A673 (cell line): ENCODE data around the gene OAS1. TPM values are rescaled to one million over a fixed set of nuclear protein-coding genes. Genes with fewer than 3 reads are reported as not detected.

Source experiments
- BruUV-seq: library from RNA; stranded (reverse); fragments of 400-500 nt; replicated peaks from 2 replicates; lab custom pipeline; 2021; lab: Mats Ljungman, UMichigan
- CTCF ChIA-PET: fragments of 300-600 bp; sonication (Branson Sonifier 250); formaldehyde crosslinking; loops from one replicate; lab custom pipeline; 2022; ENCODE audit warnings: antibody characterized with exemption; lab: Charles Lee
- POLR2A ChIA-PET: fragments of 300-600 bp; sonication (Branson Sonifier 250); formaldehyde crosslinking; loops from one replicate; lab custom pipeline; 2022; ENCODE audit warnings: antibody characterized with exemption; ENCODE audit not compliant: low non-redundant PET; lab: Charles Lee
- DNase-seq: peaks from one replicate; pipeline ENCODE4 v3.0.0-alpha.2; 2015; ENCODE audit warnings: low spot score
- H3K27ac ChIP-seq: fragments of 200-600 bp; sonication (generic); 2 replicates; pipeline ENCODE4 v1.5.1; 2016; ENCODE audit warnings: mixed run types, low read depth, mild to moderate bottlenecking, mixed read lengths, antibody characterized with exemption, low read length; ENCODE audit not compliant: poor library complexity, severe bottlenecking
- H3K27me3 ChIP-seq: fragments of 200-600 bp; sonication (generic); replicated peaks from 2 replicates; pipeline ENCODE4 v1.6.1; 2017; ENCODE audit warnings: mixed run types, low read depth, mild to moderate bottlenecking, mixed read lengths, antibody characterized with exemption, low read length; ENCODE audit not compliant: insufficient read depth, poor library complexity
- H3K36me3 ChIP-seq: fragments of 200-600 bp; sonication (generic); 2 replicates; pipeline ENCODE4 v1.6.1; 2016; ENCODE audit warnings: mixed run types, mild to moderate bottlenecking, mixed read lengths, antibody characterized with exemption, low read length; ENCODE audit not compliant: insufficient read depth, poor library complexity, severe bottlenecking
- H3K4me1 ChIP-seq: fragments of 200-600 bp; sonication (generic); 2 replicates; pipeline ENCODE4 v1.6.1; 2017; ENCODE audit warnings: mixed run types, mild to moderate bottlenecking, mixed read lengths, antibody characterized with exemption, low read length; ENCODE audit not compliant: insufficient read depth, poor library complexity, severe bottlenecking
- H3K4me3 ChIP-seq: fragments of 200-600 bp; sonication (generic); 2 replicates; pipeline ENCODE4 v1.5.1; 2016; ENCODE audit warnings: low read depth, mixed run types, mild to moderate bottlenecking, mixed read lengths, low read length; ENCODE audit not compliant: poor library complexity, severe bottlenecking
- H3K9me3 ChIP-seq: fragments of 200-600 bp; sonication (generic); 2 replicates; pipeline ENCODE4 v1.6.1; 2016; ENCODE audit warnings: mixed run types, low read depth, mild to moderate bottlenecking, mixed read lengths, antibody characterized with exemption, low read length; ENCODE audit not compliant: poor library complexity, severe bottlenecking
- CTCF ChIP-seq: fragments of 300-800, 200-600 bp; sonication (generic); conservative IDR thresholded peaks from 2 replicates; pipeline ENCODE4 v1.5.1; 2017; ENCODE audit warnings: low read depth, mild to moderate bottlenecking, antibody characterized with exemption, low read length, moderate library complexity, mixed read lengths
- EZH2 ChIP-seq: fragments of 200-600 bp; sonication (generic); IDR thresholded peaks from 2 replicates; pipeline ENCODE4 v1.6.1; 2017; ENCODE audit warnings: borderline replicate concordance, low read depth, mild to moderate bottlenecking, mixed read lengths, antibody characterized with exemption, low read length; ENCODE audit not compliant: poor library complexity, severe bottlenecking
- intact Hi-C: fragments of 100-400 bp; cut with micrococcal nuclease; formaldehyde crosslinking; loops from one replicate; pipeline ENCODE4 v1.10.0; 2022; ENCODE audit not compliant: unreplicated experiment
- total RNA-seq: library from RNA; stranded (reverse); gene quantifications from 2 replicates; pipeline ENCODE4 v1.2.3, GENCODE V29; 2021

Gene OAS1
- total RNA-seq, 1 experiment from 2014 or later = 12.4 TPM

DNA sequence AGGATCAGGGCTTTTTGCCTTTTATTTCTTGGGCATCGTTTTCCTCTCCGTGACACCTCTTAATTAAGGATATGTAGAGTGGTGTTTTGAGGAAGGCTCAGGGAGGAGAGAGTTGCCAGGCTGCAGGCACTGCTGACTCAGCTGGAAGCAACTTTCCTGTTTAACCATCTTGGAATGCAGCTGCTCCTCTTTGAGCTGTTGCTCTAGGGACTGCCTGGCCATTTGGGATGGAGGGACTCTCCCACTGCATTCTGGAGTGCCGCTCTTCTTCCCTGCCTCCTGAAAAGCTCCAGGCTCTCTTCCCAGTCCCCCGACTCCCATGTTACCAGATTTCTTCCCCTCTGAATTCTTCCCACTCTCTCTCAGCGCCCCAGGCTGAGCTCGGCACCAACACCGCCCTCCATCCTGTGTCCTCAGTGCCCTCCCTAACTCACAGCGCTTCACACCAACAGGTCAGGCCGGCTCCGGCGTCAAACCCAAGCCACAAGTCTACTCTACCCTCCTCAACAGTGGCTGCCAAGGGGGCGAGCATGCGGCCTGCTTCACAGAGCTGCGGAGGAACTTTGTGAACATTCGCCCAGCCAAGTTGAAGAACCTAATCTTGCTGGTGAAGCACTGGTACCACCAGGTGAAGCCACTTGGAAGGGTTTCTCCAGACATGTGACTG, 37.4 kb downstream of the OAS1 start:
- Histone ChIP-seq H3K27me3 (no peaks in the 10 kb centered on the region), H3K4me3 (no peak overlapping the region), H3K4me1 (peaks cover 10% of the 10 kb centered on the region), H3K27ac (no peak overlapping the region), H3K36me3 (peaks cover 11% of the 10 kb centered on the region), H3K9me3 (no peaks in the 10 kb centered on the region)
- ChIA-PET POLR2A (interaction anchor here (0.6 kb wide), 1 partner anchor 64 kb away, joined by 5 read pairs; no protein-coding TSS in a partner anchor), CTCF (interaction anchor here (1.0 kb wide), 1 partner anchor 49 kb away, joined by 3 read pairs; no protein-coding TSS in a partner anchor)
- no peak for DNase-seq
- BruUV-seq = no TSS peak
- intact Hi-C loops = no loop called here
- no peak for TF ChIP-seq CTCF

DNA sequence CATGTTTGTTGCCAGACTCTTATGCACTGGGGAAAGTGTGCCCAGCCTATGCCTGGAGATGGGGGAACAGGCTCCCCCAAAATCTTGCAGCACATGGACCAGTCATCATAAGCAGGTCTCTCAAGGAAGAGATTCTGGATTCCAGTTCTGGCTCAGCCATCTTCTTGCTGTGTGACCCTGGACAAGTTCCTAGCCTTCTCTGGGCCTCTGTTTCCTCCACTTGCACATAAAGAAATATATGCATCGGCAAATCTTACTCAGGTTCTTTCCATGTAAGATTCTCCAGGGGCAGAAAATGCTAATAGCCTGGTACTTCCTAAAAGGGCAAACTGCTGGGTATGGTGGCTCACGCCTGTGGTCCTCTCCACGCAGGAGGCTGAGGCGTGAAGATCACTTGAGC, 38.8 kb downstream of the OAS1 start:
- POLR2A ChIA-PET = no interaction called here

GRCh38 chr12:112946236-112947000, 39.7 kb downstream of the OAS1 start:
- ChIA-PET CTCF (no interaction called here), POLR2A (no interaction called here)
- Histone ChIP-seq H3K27me3 (no peaks in the 10 kb centered on the region), H3K36me3 (peaks cover 11% of the 10 kb centered on the region), H3K27ac (no peak overlapping the region), H3K9me3 (no peaks in the 10 kb centered on the region), H3K4me3 (no peak overlapping the region), H3K4me1 (no peaks in the 10 kb centered on the region)
- intact Hi-C loops = no loop called here
- no TSS peak for BruUV-seq
- TF ChIP-seq CTCF (no peak), EZH2 (no peak)
- DNase-seq = no peak

More for the DNA sequence above, 38.8 kb downstream of the OAS1 start:
- H3K4me3 ChIP-seq = no peak overlapping the region
- no peak overlapping the region for H3K27ac ChIP-seq
- H3K36me3 ChIP-seq = peaks cover 11% of the 10 kb centered on the region
- BruUV-seq = no TSS peak
- H3K4me1 ChIP-seq = no peaks in the 10 kb centered on the region
- CTCF ChIA-PET = no interaction called here
- TF ChIP-seq CTCF (no peak), EZH2 (no peak)
- intact Hi-C loops = no loop called here
- no peaks in the 10 kb centered on the region for H3K9me3 ChIP-seq
- H3K27me3 ChIP-seq = no peaks in the 10 kb centered on the region
- DNase-seq = no peak
